Loucy (cell line): Measurements from ENCODE around the gene P2RY2.

Experiments
- CTCF ChIP-seq: fragments of 200-600 bp; sonication (generic); conservative IDR thresholded peaks from 2 replicates; pipeline ENCODE4 v1.5.1; 2014; ENCODE audit warnings: mild to moderate bottlenecking, antibody characterized with exemption, low read length
- EZH2phosphoT487 ChIP-seq: fragments of 200-600 bp; IDR thresholded peaks from 2 replicates; pipeline ENCODE4 v1.6.1; 2018; ENCODE audit warnings: antibody characterized with exemption, mild to moderate bottlenecking, moderate library complexity, borderline replicate concordance

GRCh38 chr11:73245461-73245860, 27.4 kb downstream of the P2RY2 start:
- TF ChIP-seq CTCF (no peak), EZH2phosphoT487 (no peak)
